ENCODE data around the gene SENP5.

- TF ChIP-seq POLR2A (IDR thresholded peaks at IDR 0.05) (no peak), CTCF (IDR thresholded peaks at IDR 0.05) (no peak)
Observed at GRCh38 chr3:196896229-196896628, 28.5 kb downstream of the SENP5 start.
